Superior temporal gyrus (tissue), 1 donor: ENCODE results near the gene KLHDC4.
"Not testable (repeated sequence)": the region's sequence is repeated elsewhere in the genome, so short reads cannot be mapped to it uniquely, and the experiment has no call there.

Source experiments
- DNase-seq: peaks from one replicate; pipeline ENCODE4 v3.0.0-alpha.2; 2016; ENCODE audit errors: extremely low spot score

Gene KLHDC4

GRCh38 chr16:87684106-87684677 is 81.6 kb downstream of the KLHDC4 start:
- no peak for DNase-seq

GRCh38 chr16:87682852-87683399 is 82.9 kb downstream of the KLHDC4 start:
- DNase-seq: no peak

GRCh38 chr16:87681981-87682570 is 83.7 kb downstream of the KLHDC4 start:
- DNase-seq: no peak

GRCh38 chr16:87681051-87681602 is 84.7 kb downstream of the KLHDC4 start:
- DNase-seq: not testable (repeated sequence)

GRCh38 chr16:87680272-87680644 is 85.5 kb downstream of the KLHDC4 start:
- no peak for DNase-seq

- no peak for DNase-seq
Measured at GRCh38 chr16:87679593-87680271, 86.1 kb downstream of the KLHDC4 start.

- DNase-seq: no peak
Measured at GRCh38 chr16:87678618-87679017, 87.2 kb downstream of the KLHDC4 start.

GRCh38 chr16:87677830-87678229 is 88.0 kb downstream of the KLHDC4 start:
- no peak for DNase-seq

- DNase-seq: no peak
Measured at GRCh38 chr16:87675111-87675719, 90.6 kb downstream of the KLHDC4 start.

- peak; percentile 5 for DNase-seq
Measured at GRCh38 chr16:87674419-87674818, 91.4 kb downstream of the KLHDC4 start.

- DNase-seq: no peak
Measured at GRCh38 chr16:87671715-87672270, 94.0 kb downstream of the KLHDC4 start.

- no peak for DNase-seq
Measured at GRCh38 chr16:87671221-87671620, 94.6 kb downstream of the KLHDC4 start.

GRCh38 chr16:87669672-87670071 is 96.1 kb downstream of the KLHDC4 start:
- no peak for DNase-seq

GRCh38 chr16:87667946-87668345 is 97.8 kb downstream of the KLHDC4 start:
- no peak for DNase-seq

GRCh38 chr16:87667443-87667842 is 98.3 kb downstream of the KLHDC4 start:
- no peak for DNase-seq

GRCh38 chr16:87666919-87667318 is 98.9 kb downstream of the KLHDC4 start:
- DNase-seq: no peak

GRCh38 chr16:87665193-87665592 is 100.6 kb downstream of the KLHDC4 start:
- no peak for DNase-seq

- DNase-seq: no peak
Measured at GRCh38 chr16:87664792-87665191, 101.0 kb downstream of the KLHDC4 start.

- DNase-seq: no peak
Measured at GRCh38 chr16:87662254-87663204, 103.3 kb downstream of the KLHDC4 start.

- no peak for DNase-seq
Measured at GRCh38 chr16:87661561-87661960, 104.2 kb downstream of the KLHDC4 start.
